H9 (cell line): ENCODE measurements around the gene ENHO. TPM values are rescaled to one million over a fixed set of nuclear protein-coding genes. Genes with fewer than 3 reads are reported as not detected.

Experiments
- DNase-seq: peaks from one replicate; pipeline ENCODE4 v3.0.0-alpha.2; 2017
- H2AFZ ChIP-seq: one replicate; pipeline ENCODE4 v1.6.1; 2013; ENCODE audit warnings: mild to moderate bottlenecking, low read length, control low read depth, moderate library complexity
- H2AK5ac ChIP-seq: 2 replicates; pipeline ENCODE4 v1.6.1; 2013; ENCODE audit warnings: low read length, control low read depth, mixed read lengths; ENCODE audit not compliant: insufficient read length
- H2BK120ac ChIP-seq: one replicate; pipeline ENCODE4 v1.6.1; 2013; ENCODE audit warnings: low read depth, mild to moderate bottlenecking, low read length, control low read depth, inconsistent platforms; ENCODE audit not compliant: poor library complexity, severe bottlenecking
- H2BK12ac ChIP-seq: 2 replicates; pipeline ENCODE4 v1.6.1; 2013; ENCODE audit warnings: low read length, control low read depth, mixed read lengths, low read depth; ENCODE audit not compliant: insufficient read length
- H2BK15ac ChIP-seq: 2 replicates; pipeline ENCODE4 v1.6.1; 2013; ENCODE audit warnings: low read depth, low read length, control low read depth
- H2BK20ac ChIP-seq: one replicate; pipeline ENCODE4 v1.6.1; 2013; ENCODE audit warnings: low read depth, mild to moderate bottlenecking, low read length, control low read depth, inconsistent platforms; ENCODE audit not compliant: poor library complexity, severe bottlenecking
- H2BK5ac ChIP-seq: 2 replicates; pipeline ENCODE4 v1.6.1; 2013; ENCODE audit warnings: low read length, control low read depth, mixed read lengths; ENCODE audit not compliant: insufficient read length
- H3K14ac ChIP-seq: 2 replicates; pipeline ENCODE4 v1.6.1; 2013; ENCODE audit warnings: low read length, control low read depth; ENCODE audit not compliant: insufficient read depth
- H3K18ac ChIP-seq: 2 replicates; pipeline ENCODE4 v1.6.1; 2013; ENCODE audit warnings: low read depth, mild to moderate bottlenecking, mixed read lengths, low read length, control low read depth; ENCODE audit not compliant: insufficient read length
- H3K23ac ChIP-seq: 2 replicates; pipeline ENCODE4 v1.6.1; 2013; ENCODE audit warnings: low read length, control low read depth, mixed read lengths, low read depth; ENCODE audit not compliant: insufficient read length
- H3K23me2 ChIP-seq: 2 replicates; pipeline ENCODE4 v1.6.1; 2013; ENCODE audit warnings: low read depth, mild to moderate bottlenecking, mixed read lengths, low read length, control low read depth; ENCODE audit not compliant: insufficient read length, poor library complexity, severe bottlenecking
- H3K27ac ChIP-seq: 2 replicates; pipeline ENCODE4 v1.5.1; 2013; ENCODE audit warnings: low read length, control low read depth, mixed read lengths, low read depth; ENCODE audit not compliant: insufficient read length
- H3K27me3 ChIP-seq: 2 replicates; pipeline ENCODE4 v1.6.1; 2013; ENCODE audit warnings: low read length, control low read depth, inconsistent platforms; ENCODE audit not compliant: insufficient read depth
- H3K4ac ChIP-seq: 2 replicates; pipeline ENCODE4 v1.6.1; 2013; ENCODE audit warnings: low read depth, mild to moderate bottlenecking, control low read depth, inconsistent platforms, low read length, moderate library complexity
- H3K4me1 ChIP-seq: 2 replicates; pipeline ENCODE4 v1.6.1; 2013; ENCODE audit warnings: low read length, control low read depth, inconsistent platforms; ENCODE audit not compliant: insufficient read depth
- H3K4me2 ChIP-seq: 2 replicates; pipeline ENCODE4 v1.6.1; 2013; ENCODE audit warnings: low read length, control low read depth, mixed read lengths; ENCODE audit not compliant: insufficient read length, insufficient read depth
- H3K56ac ChIP-seq: 2 replicates; pipeline ENCODE4 v1.6.1; 2013; ENCODE audit warnings: low read depth, mild to moderate bottlenecking, mixed read lengths, low read length, control low read depth; ENCODE audit not compliant: insufficient read length
- H3K79me1 ChIP-seq: 2 replicates; pipeline ENCODE4 v1.6.1; 2013; ENCODE audit warnings: low read depth, mild to moderate bottlenecking, moderate library complexity, low read length, control low read depth, inconsistent platforms; ENCODE audit not compliant: insufficient read depth, poor library complexity, severe bottlenecking
- H3K79me2 ChIP-seq: 2 replicates; pipeline ENCODE4 v1.6.1; 2013; ENCODE audit warnings: low read length, control low read depth, inconsistent platforms; ENCODE audit not compliant: insufficient read depth
- H3K9ac ChIP-seq: 2 replicates; pipeline ENCODE4 v1.6.1; 2013; ENCODE audit warnings: low read length, control low read depth, mixed read lengths; ENCODE audit not compliant: insufficient read length; ENCODE audit errors: extremely low read depth
- H3K9me3 ChIP-seq: one replicate; pipeline ENCODE4 v1.6.1; 2013; ENCODE audit warnings: low read depth, low read length, inconsistent platforms; ENCODE audit not compliant: control insufficient read depth
- H3T11ph ChIP-seq: one replicate; pipeline ENCODE4 v1.6.1; 2013; ENCODE audit warnings: mild to moderate bottlenecking, low read length, control low read depth, inconsistent platforms
- H4K20me1 ChIP-seq: one replicate; pipeline ENCODE4 v1.6.1; 2013; ENCODE audit not compliant: control insufficient read depth, insufficient read length, insufficient read depth
- H4K5ac ChIP-seq: 2 replicates; pipeline ENCODE4 v1.6.1; 2013; ENCODE audit warnings: low read depth, mild to moderate bottlenecking, mixed read lengths, low read length, control low read depth; ENCODE audit not compliant: insufficient read length
- H4K8ac ChIP-seq: replicated peaks from 2 replicates; pipeline ENCODE4 v1.6.1; 2013; ENCODE audit warnings: low read length, control low read depth, mixed read lengths, low read depth; ENCODE audit not compliant: insufficient read length
- H4K91ac ChIP-seq: 2 replicates; pipeline ENCODE4 v1.6.1; 2013; ENCODE audit warnings: low read depth, mild to moderate bottlenecking, moderate library complexity, mixed read lengths, low read length, control low read depth; ENCODE audit not compliant: insufficient read length
- H3K27ac Mint-ChIP-seq, 3 experiments: 2 replicates in 2 of 3; 3 replicates in 1 of 3; pipeline ENCODE4 v1.8.0; 2020 to 2021; ENCODE audit warnings: mixed read lengths in 3 of 3, mild to moderate bottlenecking in 1 of 3, moderate library complexity in 1 of 3
- H3K27me3 Mint-ChIP-seq: 2 replicates; pipeline ENCODE4 v1.8.0; 2021; ENCODE audit warnings: low read depth, mild to moderate bottlenecking, moderate library complexity, mixed read lengths
- H3K36me3 Mint-ChIP-seq, 3 experiments: 2 replicates in 2 of 3; 3 replicates in 1 of 3; pipeline ENCODE4 v1.8.0; 2020 to 2021; ENCODE audit warnings: low read depth in 3 of 3, mixed read lengths in 3 of 3; ENCODE audit not compliant: insufficient read depth in 1 of 3
- H3K4me1 Mint-ChIP-seq, 2 experiments: 2 replicates each; pipeline ENCODE4 v1.8.0; 2020; ENCODE audit warnings: mixed read lengths in 2 of 2
- H3K4me3 Mint-ChIP-seq, 2 experiments: 2 replicates in 1 of 2; 3 replicates in 1 of 2; pipeline ENCODE4 v1.8.0; 2020 to 2021; ENCODE audit warnings: mild to moderate bottlenecking in 2 of 2, mixed read lengths in 2 of 2, moderate library complexity in 1 of 2
- H3K9me3 Mint-ChIP-seq, 2 experiments: 2 replicates in 1 of 2; 3 replicates in 1 of 2; pipeline ENCODE4 v1.8.0; 2020; ENCODE audit warnings: mild to moderate bottlenecking in 2 of 2, mixed read lengths in 2 of 2, moderate library complexity in 1 of 2
- WGBS: extraction: QIAGEN DNeasy Blood & Tissue Kit; methylation state at CpG from one replicate; pipeline ENCODE4 v1.1.7; 2013; ENCODE audit warnings: missing lambda C conversion rate, low lambda C conversion rate, mixed read lengths; ENCODE audit not compliant: insufficient read length; ENCODE audit errors: extremely low coverage; 5-methylcytosine and 5-hydroxymethylcytosine counted together
- total RNA-seq: library from RNA; stranded (reverse); gene quantifications from 2 replicates; pipeline ENCODE4 v1.2.1, GENCODE V29; 2021
- TF ChIP-seq, protein P1 (sequence below): fragments of 200-600 bp; sonication (generic); conservative IDR thresholded peaks from 3 replicates; pipeline ENCODE4 v1.8.0; 2021; ENCODE audit warnings: antibody characterized with exemption, mild to moderate bottlenecking

The ENHO gene
- total RNA-seq, 1 experiment from 2014 or later = 14.5 TPM

DNA sequence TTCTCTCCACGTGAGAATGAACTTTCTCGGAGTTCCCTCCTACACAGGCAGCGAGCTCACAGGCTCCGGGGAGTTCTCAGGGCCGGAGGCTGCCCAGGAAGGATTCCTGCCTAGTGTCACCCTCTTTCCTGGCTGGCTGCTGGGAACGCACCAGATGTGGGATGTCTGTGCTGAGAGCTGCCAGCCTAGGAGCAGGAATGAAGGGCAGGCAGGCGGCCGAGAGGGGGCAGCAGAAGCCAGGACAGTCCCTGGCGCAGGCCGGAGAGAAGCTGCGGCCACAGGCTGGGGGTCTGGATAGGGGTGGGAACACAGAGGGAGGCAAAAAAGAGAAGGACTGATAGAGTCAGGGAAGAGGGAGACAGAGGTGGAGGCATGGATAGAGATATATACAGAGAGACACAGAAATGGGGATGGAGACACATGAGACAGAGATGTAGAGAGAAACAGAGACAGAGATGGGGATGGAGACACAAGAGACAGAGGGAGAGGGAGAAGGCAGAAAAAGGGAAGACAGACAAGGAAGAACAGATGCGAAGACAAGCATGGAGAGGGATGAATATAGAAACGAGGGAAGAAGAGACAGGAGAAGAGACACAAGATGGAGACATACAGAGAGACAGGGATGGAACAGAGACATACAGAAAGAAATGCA lies 25.3 kb upstream of the ENHO start:
- Mint-ChIP-seq H3K4me1 (peaks cover 0 to 6% of the 10 kb centered on the region in 2 experiments; a peak in 2 of 4 replicates), H3K27ac (no peak overlapping the region), H3K9me3 (no peaks in the 10 kb centered on the region), H3K4me3 (no peak overlapping the region), H3K27me3 (peaks cover 17% of the 10 kb centered on the region), H3K36me3 (no peaks in the 10 kb centered on the region)
- H3K56ac ChIP-seq = no peak overlapping the region
- H3K9ac ChIP-seq = no peak overlapping the region
- H2BK5ac ChIP-seq = no peak overlapping the region
- no peak overlapping the region for H2BK12ac ChIP-seq
- no peak overlapping the region for H2BK15ac ChIP-seq
- TF ChIP-seq, protein P1, sequence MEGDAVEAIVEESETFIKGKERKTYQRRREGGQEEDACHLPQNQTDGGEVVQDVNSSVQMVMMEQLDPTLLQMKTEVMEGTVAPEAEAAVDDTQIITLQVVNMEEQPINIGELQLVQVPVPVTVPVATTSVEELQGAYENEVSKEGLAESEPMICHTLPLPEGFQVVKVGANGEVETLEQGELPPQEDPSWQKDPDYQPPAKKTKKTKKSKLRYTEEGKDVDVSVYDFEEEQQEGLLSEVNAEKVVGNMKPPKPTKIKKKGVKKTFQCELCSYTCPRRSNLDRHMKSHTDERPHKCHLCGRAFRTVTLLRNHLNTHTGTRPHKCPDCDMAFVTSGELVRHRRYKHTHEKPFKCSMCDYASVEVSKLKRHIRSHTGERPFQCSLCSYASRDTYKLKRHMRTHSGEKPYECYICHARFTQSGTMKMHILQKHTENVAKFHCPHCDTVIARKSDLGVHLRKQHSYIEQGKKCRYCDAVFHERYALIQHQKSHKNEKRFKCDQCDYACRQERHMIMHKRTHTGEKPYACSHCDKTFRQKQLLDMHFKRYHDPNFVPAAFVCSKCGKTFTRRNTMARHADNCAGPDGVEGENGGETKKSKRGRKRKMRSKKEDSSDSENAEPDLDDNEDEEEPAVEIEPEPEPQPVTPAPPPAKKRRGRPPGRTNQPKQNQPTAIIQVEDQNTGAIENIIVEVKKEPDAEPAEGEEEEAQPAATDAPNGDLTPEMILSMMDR = peak; percentile 91
- H4K91ac ChIP-seq = no peak overlapping the region
- no peak overlapping the region for H3K27ac ChIP-seq
- no peak overlapping the region for H3T11ph ChIP-seq
- no peak overlapping the region for H3K23ac ChIP-seq
- H2AK5ac ChIP-seq = no peak overlapping the region
- DNase-seq = peak; percentile 83
- no CpG with 5 or more reads among the region's 13 CpGs for WGBS
- H3K4ac ChIP-seq = no peak overlapping the region
- no peaks in the 10 kb centered on the region for H3K9me3 ChIP-seq
- no peaks in the 10 kb centered on the region for H3K27me3 ChIP-seq
- H2BK20ac ChIP-seq = no peak overlapping the region
- H3K4me2 ChIP-seq = no peak overlapping the region
- no peak overlapping the region for H3K14ac ChIP-seq
- H2BK120ac ChIP-seq = no peak overlapping the region
- no peaks in the 10 kb centered on the region for H3K23me2 ChIP-seq
- no peaks in the 10 kb centered on the region for H3K4me1 ChIP-seq
- H3K79me1 ChIP-seq = no peaks in the 10 kb centered on the region
- H3K18ac ChIP-seq = no peak overlapping the region
- no peak overlapping the region for H4K5ac ChIP-seq
- H3K79me2 ChIP-seq = no peaks in the 10 kb centered on the region
- H2AFZ ChIP-seq = no peak overlapping the region
- no peak overlapping the region for H4K8ac ChIP-seq
- H4K20me1 ChIP-seq = no peaks in the 10 kb centered on the region
